ENCODE measurements around the gene FILIP1. TPM values are rescaled to one million over a fixed set of nuclear protein-coding genes. Genes with fewer than 3 reads are reported as not detected.

The FILIP1 gene
- total and polyA plus RNA-seq, 2 of the 4 experiments (the other 2 are of a cell fraction) = under 0.01 to 0.03 TPM

DNA sequence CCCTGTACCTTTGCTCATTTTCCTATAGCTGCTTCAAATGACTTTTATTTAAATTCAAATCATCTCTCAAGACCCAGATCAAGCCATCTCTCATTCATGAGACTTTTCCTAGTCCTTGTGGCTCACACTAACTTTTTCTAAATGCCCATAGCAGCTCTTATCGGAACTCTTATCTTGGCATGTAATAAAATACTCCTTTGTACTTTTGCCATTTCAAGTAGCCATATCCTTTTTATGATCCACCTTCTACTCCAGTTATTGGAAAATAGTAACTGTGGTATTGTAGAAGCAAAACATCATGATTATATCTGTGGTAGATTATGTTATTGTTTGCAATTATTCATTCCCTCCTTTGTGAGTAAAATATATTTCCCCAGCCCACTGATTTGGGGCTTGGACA lies 37.6 kb upstream of the FILIP1 start:
- Histone ChIP-seq H3K9me1 (ENCODE audit: insufficient read depth, low read length) (no peaks in the 10 kb centered on the region), H3K4me2 (ENCODE audit: low read depth, low read length) (no peak overlapping the region), H3K4ac (ENCODE audit: low read depth, low read length) (no peak overlapping the region), H3K27ac (ENCODE audit: insufficient read depth, low read length) (no peak overlapping the region), H3K4me3 (ENCODE audit: insufficient read depth, low read depth, low read length) (no peak overlapping the region), H4K20me1 (ENCODE audit: insufficient read depth, low read length) (no peaks in the 10 kb centered on the region), H3K18ac (ENCODE audit: low read depth, low read length) (no peak overlapping the region), H4K5ac (ENCODE audit: low read depth, low read length) (no peak overlapping the region), H3K14ac (replicated peaks; ENCODE audit: low read depth, low read length) (0 out of 2 replicates have a peak overlapping the region, but pooled peaks have one; percentile 33), H3K36me3 (ENCODE audit: control insufficient read depth, insufficient read depth, low read length) (no peaks in the 10 kb centered on the region), H4K91ac (ENCODE audit: insufficient read depth, low read depth, low read length) (no peak overlapping the region), H3K23ac (ENCODE audit: low read depth, low read length) (no peak overlapping the region), H2BK20ac (ENCODE audit: low read depth, low read length) (peak overlapping the region; percentile 42; the same call in 1 of the 2 replicates), H3K9me3 (ENCODE audit: control insufficient read depth, insufficient read depth, low read length) (no peaks in the 10 kb centered on the region), H2BK5ac (ENCODE audit: low read depth, low read length, poor library complexity, severe bottlenecking) (no peak overlapping the region), H2BK120ac (ENCODE audit: low read depth, low read length) (no peak overlapping the region), H3K27me3 (ENCODE audit: control insufficient read depth, insufficient read depth, low read length) (no peaks in the 10 kb centered on the region; the same call in 1 of the 2 replicates), H4K8ac (ENCODE audit: low read depth in 2 of 2, low read length in 2 of 2) (no peak overlapping the region), H3K9ac (ENCODE audit: low read depth, low read length) (no peak overlapping the region), H2BK15ac (ENCODE audit: low read depth, low read length) (no peak overlapping the region), H2AFZ (replicated peaks; ENCODE audit: low read length, poor library complexity) (no peak overlapping the region), H2AK9ac (replicated peaks; ENCODE audit: low read depth, low read length, poor library complexity) (no peak overlapping the region), H3K56ac (ENCODE audit: extremely low read depth, insufficient read depth, low read length) (no peak overlapping the region), H3K4me1 (ENCODE audit: control insufficient read depth, insufficient read depth, low read length) (peaks cover 6% of the 10 kb centered on the region), H3K79me1 (ENCODE audit: low read depth in 1 of 2, low read length in 2 of 2) (no peaks in the 10 kb centered on the region), H2AK5ac (ENCODE audit: low read depth, low read length) (no peak overlapping the region)
- in situ Hi-C loops (cut with MboI; ENCODE audit: low sequenced_read_pairs) = loop anchor here (5.0 to 10.0 kb wide), 2 partner anchors 234 to 266 kb away; no protein-coding TSS in a partner anchor
- ATAC-seq (ENCODE audit: low read depth) (no peak), DNase-seq (no peak)
- intact Hi-C loops (cut with micrococcal nuclease) = no loop called here
- BruUV-seq (replicated peaks) = no TSS peak
- POLR2A ChIA-PET (ENCODE audit: unreplicated experiment) = no interaction called here
- WGBS, 2 experiments (ENCODE audit: extremely low coverage in 2 of 2, insufficient read length in 1 of 2) = no CpG with 5 or more reads among the region's 1 CpG
- no peak for TF ChIP-seq CEBPB (IDR thresholded peaks at IDR 0.05; ENCODE audit: low read depth, low read length)
- CTCF ChIA-PET = no interaction called here
- dilution Hi-C loops (cut with HindIII; ENCODE audit: low sequenced_read_pairs, unreplicated experiment) = no loop called here

Measured in IMR-90 (cell line).